Trophoblast cell (in vitro differentiated cells and primary cell): ENCODE results near the gene F11R.
"Not testable (repeated sequence)": the region's sequence is repeated elsewhere in the genome, so short reads cannot be mapped to it uniquely, and the experiment has no call there.

Experiments used
- DNase-seq, 2 donors: peaks; one replicate each; pipeline ENCODE4 v3.0.0-alpha.2; 2016
- H2AFZ ChIP-seq: 2 replicates; pipeline ENCODE4 v1.6.1; 2013; ENCODE audit warnings: low read length, moderate library complexity, mild to moderate bottlenecking; ENCODE audit not compliant: insufficient read depth, poor library complexity
- H2AK5ac ChIP-seq: 2 replicates; pipeline ENCODE4 v1.6.1; 2013; ENCODE audit warnings: mild to moderate bottlenecking, low read length
- H2BK120ac ChIP-seq: 2 replicates; pipeline ENCODE4 v1.6.1; 2013; ENCODE audit warnings: low read length, mild to moderate bottlenecking, moderate library complexity; ENCODE audit not compliant: insufficient read depth, poor library complexity
- H2BK12ac ChIP-seq: 2 replicates; pipeline ENCODE4 v1.6.1; 2013; ENCODE audit warnings: mild to moderate bottlenecking, low read length, moderate library complexity
- H2BK5ac ChIP-seq: 2 replicates; pipeline ENCODE4 v1.6.1; 2013; ENCODE audit warnings: low read length, low read depth, moderate library complexity, mild to moderate bottlenecking; ENCODE audit not compliant: poor library complexity
- H3K14ac ChIP-seq: 2 replicates; pipeline ENCODE4 v1.6.1; 2013; ENCODE audit warnings: mild to moderate bottlenecking, low read length
- H3K18ac ChIP-seq: 2 replicates; pipeline ENCODE4 v1.6.1; 2013; ENCODE audit warnings: mild to moderate bottlenecking, low read length
- H3K23ac ChIP-seq: 2 replicates; pipeline ENCODE4 v1.6.1; 2013; ENCODE audit warnings: low read length
- H3K27ac ChIP-seq: 2 replicates; pipeline ENCODE4 v1.5.1; 2013; ENCODE audit warnings: low read depth, mild to moderate bottlenecking, inconsistent platforms, low read length, moderate library complexity
- H3K27me3 ChIP-seq: 2 replicates; pipeline ENCODE4 v1.6.1; 2013; ENCODE audit warnings: inconsistent platforms, mild to moderate bottlenecking, low read length, moderate library complexity; ENCODE audit not compliant: insufficient read depth
- H3K36me3 ChIP-seq, 2 experiments: 1 replicate in 1 of 2; 2 replicates in 1 of 2; pipeline ENCODE4 v1.6.1; 2013; ENCODE audit warnings: low read length in 2 of 2, mild to moderate bottlenecking in 2 of 2, moderate library complexity in 1 of 2; ENCODE audit not compliant: insufficient read depth in 2 of 2, control insufficient read depth in 1 of 2
- H3K4ac ChIP-seq: 2 replicates; pipeline ENCODE4 v1.6.1; 2013; ENCODE audit warnings: low read depth, mild to moderate bottlenecking, low read length, moderate library complexity
- H3K4me1 ChIP-seq, 2 experiments: 1 replicate in 1 of 2; 2 replicates in 1 of 2; pipeline ENCODE4 v1.6.1; 2013; ENCODE audit warnings: low read length in 2 of 2, mild to moderate bottlenecking in 2 of 2, moderate library complexity in 1 of 2; ENCODE audit not compliant: insufficient read depth in 2 of 2, control insufficient read depth in 1 of 2
- H3K4me2 ChIP-seq: 2 replicates; pipeline ENCODE4 v1.6.1; 2013; ENCODE audit warnings: inconsistent platforms, mild to moderate bottlenecking, low read length, moderate library complexity
- H3K4me3 ChIP-seq: 2 replicates; pipeline ENCODE4 v1.5.1; 2013; ENCODE audit warnings: mild to moderate bottlenecking, low read depth, low read length, inconsistent platforms
- H3K79me1 ChIP-seq: one replicate; pipeline ENCODE4 v1.6.1; 2013; ENCODE audit warnings: low read length
- H3K79me2 ChIP-seq: 2 replicates; pipeline ENCODE4 v1.6.1; 2013; ENCODE audit warnings: low read length, mild to moderate bottlenecking; ENCODE audit not compliant: control insufficient read depth, insufficient read depth, poor library complexity
- H3K9ac ChIP-seq: 2 replicates; pipeline ENCODE4 v1.6.1; 2013; ENCODE audit warnings: mild to moderate bottlenecking, low read length
- H3K9me3 ChIP-seq: 2 replicates; pipeline ENCODE4 v1.6.1; 2013; ENCODE audit warnings: low read depth, mild to moderate bottlenecking, control low read depth, inconsistent platforms, low read length; ENCODE audit not compliant: insufficient read depth
- H4K12ac ChIP-seq: 2 replicates; pipeline ENCODE4 v1.6.1; 2013; ENCODE audit warnings: low read depth, mild to moderate bottlenecking, low read length, moderate library complexity
- H4K8ac ChIP-seq: 2 replicates; pipeline ENCODE4 v1.6.1; 2013; ENCODE audit warnings: low read depth, mild to moderate bottlenecking, low read length, moderate library complexity
- H4K91ac ChIP-seq: one replicate; pipeline ENCODE4 v1.6.1; 2013; ENCODE audit warnings: low read depth, mild to moderate bottlenecking, low read length, moderate library complexity
- WGBS: extraction: QIAGEN DNeasy Blood & Tissue Kit; methylation state at CpG from one replicate; pipeline ENCODE4 v1.1.7; 2013; ENCODE audit warnings: missing lambda C conversion rate; ENCODE audit not compliant: insufficient read length, insufficient coverage; ENCODE audit errors: extremely low coverage; 5-methylcytosine and 5-hydroxymethylcytosine counted together

The F11R gene

DNA sequence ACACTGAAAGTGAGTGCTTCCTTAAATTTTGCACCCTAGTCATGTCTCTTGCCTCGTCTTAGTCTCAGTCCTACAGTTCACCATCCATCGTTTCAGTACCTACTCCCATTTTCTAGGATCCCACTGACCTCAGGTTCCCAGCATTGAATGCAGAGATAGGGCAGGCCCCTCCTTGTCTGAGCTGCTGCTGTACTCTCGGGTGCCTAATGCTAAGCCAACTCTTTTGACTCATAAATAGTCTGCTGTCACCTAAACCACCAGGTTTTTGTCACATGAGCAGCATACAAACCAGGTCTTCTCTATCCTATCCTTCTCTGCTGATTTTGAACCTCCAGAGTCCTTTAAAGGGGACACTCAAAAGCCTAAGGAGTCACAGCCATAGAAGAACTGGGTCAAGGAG, 45.7 kb upstream of the F11R start:
- Histone ChIP-seq H4K8ac (no peak overlapping the region), H4K12ac (no peak overlapping the region), H3K9me3 (no peaks in the 10 kb centered on the region), H3K4ac (no peak overlapping the region), H3K18ac (no peak overlapping the region), H2AFZ (no peak overlapping the region), H4K91ac (no peak overlapping the region), H3K27ac (no peak overlapping the region), H2BK5ac (no peak overlapping the region), H3K9ac (no peak overlapping the region), H3K4me2 (no peak overlapping the region), H3K27me3 (no peaks in the 10 kb centered on the region), H3K14ac (no peak overlapping the region), H2BK12ac (no peak overlapping the region), H3K23ac (no peak overlapping the region), H3K4me3 (no peak overlapping the region), H3K79me1 (no peaks in the 10 kb centered on the region), H2BK120ac (no peak overlapping the region), H3K4me1 (no peaks in the 10 kb centered on the region), H2AK5ac (no peak overlapping the region), H3K79me2 (no peaks in the 10 kb centered on the region), H3K36me3 (peaks cover 2 to 4% of the 10 kb centered on the region in 2 experiments)
- no CpG with 5 or more reads among the region's 3 CpGs for WGBS
- no peak for DNase-seq

DNA sequence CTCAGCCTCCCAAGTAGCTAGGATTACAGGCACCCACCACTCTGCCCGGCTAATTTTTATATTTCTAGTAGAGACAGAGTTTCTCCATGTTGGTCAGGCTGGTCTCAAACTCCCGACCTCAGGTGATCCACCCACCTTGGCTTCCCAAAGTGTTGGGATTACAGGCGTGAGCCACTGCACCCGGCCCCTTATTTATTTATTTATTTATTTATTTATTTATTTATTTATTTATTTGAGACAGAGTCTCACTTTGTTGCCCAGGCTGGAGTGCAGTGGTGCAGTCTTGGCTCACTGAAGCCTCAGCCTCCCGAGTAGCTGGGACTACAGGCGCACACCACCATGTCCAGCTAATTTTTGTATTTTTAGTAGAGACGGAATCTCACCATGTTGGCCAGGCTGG, 44.7 kb upstream of the F11R start:
- no CpG with 5 or more reads among the region's 7 CpGs for WGBS
- H2BK12ac ChIP-seq, H3K4me1 ChIP-seq, H3K36me3 ChIP-seq, H3K79me1 ChIP-seq, H3K18ac ChIP-seq, H3K4me3 ChIP-seq, H3K27ac ChIP-seq, H4K91ac ChIP-seq, H3K27me3 ChIP-seq, H4K12ac ChIP-seq, H3K23ac ChIP-seq, H2BK5ac ChIP-seq, H4K8ac ChIP-seq, H2BK120ac ChIP-seq, H3K79me2 ChIP-seq, H2AK5ac ChIP-seq, H3K4me2 ChIP-seq, H3K9ac ChIP-seq, H2AFZ ChIP-seq, H3K14ac ChIP-seq, H3K4ac ChIP-seq, H3K9me3 ChIP-seq, DNase-seq: not testable (repeated sequence)

DNA sequence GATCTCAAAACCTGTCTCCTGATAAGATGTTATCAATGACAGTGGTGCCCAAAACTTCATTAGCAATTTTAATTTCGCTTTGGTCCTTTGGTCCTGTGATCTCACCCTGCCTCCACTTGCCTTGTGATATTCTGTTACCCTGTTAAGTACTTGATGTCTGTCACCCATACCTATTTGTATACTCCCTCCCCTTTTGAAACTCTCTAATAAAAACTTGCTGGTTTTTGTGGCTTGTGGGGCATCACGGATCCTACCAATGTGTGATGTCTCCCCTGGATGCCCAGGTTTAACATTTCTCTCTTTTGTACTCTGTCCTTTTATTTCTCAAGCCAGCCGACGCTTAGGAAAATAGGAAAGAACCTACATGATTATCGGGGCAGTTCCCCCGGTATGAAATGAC, 43.0 kb upstream of the F11R start:
- H3K4ac ChIP-seq, H3K4me2 ChIP-seq, H2BK12ac ChIP-seq, H2AK5ac ChIP-seq, H3K18ac ChIP-seq, H4K12ac ChIP-seq, DNase-seq, H4K91ac ChIP-seq, H3K4me1 ChIP-seq, H2BK5ac ChIP-seq, H3K79me1 ChIP-seq, H2BK120ac ChIP-seq, H2AFZ ChIP-seq, H3K14ac ChIP-seq, H3K79me2 ChIP-seq, H3K4me3 ChIP-seq, H3K9me3 ChIP-seq, H3K27me3 ChIP-seq, H3K27ac ChIP-seq, H3K9ac ChIP-seq, H4K8ac ChIP-seq, H3K23ac ChIP-seq, H3K36me3 ChIP-seq: not testable (repeated sequence)
- WGBS: no CpG with 5 or more reads among the region's 6 CpGs

DNA sequence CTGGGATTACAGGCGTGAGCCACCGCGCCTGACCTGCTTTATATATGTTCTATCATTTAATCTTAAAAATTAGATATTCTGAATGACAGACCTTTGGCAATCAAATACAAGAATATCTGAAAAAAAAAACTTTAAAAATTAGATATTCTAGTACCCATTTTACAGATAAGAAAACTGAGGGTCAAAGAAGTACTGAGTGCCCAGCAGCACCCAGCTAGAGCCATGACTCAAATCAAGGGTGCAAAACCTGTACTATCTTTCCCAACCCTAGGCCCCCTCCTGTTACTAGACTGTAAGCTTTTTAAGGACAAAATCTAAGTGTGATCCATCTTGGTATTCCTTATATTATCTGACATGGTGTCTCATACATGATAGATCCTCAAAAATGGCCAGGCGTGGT, 40.5 kb upstream of the F11R start:
- Histone ChIP-seq H3K27me3 (no peaks in the 10 kb centered on the region), H2BK120ac (no peak overlapping the region), H3K4me1 (no peaks in the 10 kb centered on the region), H3K23ac (no peak overlapping the region), H4K91ac (no peak overlapping the region), H2AK5ac (no peak overlapping the region), H3K9ac (no peak overlapping the region), H3K4me3 (no peak overlapping the region), H3K18ac (no peak overlapping the region), H3K36me3 (no peaks in the 10 kb centered on the region), H3K4me2 (no peak overlapping the region), H2BK5ac (no peak overlapping the region), H4K12ac (no peak overlapping the region), H3K27ac (no peak overlapping the region), H3K79me1 (no peaks in the 10 kb centered on the region), H2BK12ac (no peak overlapping the region), H3K9me3 (no peaks in the 10 kb centered on the region), H3K14ac (no peak overlapping the region), H4K8ac (no peak overlapping the region), H3K4ac (no peak overlapping the region), H3K79me2 (no peaks in the 10 kb centered on the region), H2AFZ (no peak overlapping the region)
- DNase-seq: no peak
- WGBS: no CpG with 5 or more reads among the region's 4 CpGs
